ENCODE results near the gene MOCS1. TPM values are rescaled to one million over a fixed set of nuclear protein-coding genes. Genes with fewer than 3 reads are reported as not detected.

MOCS1 gene
- total and polyA plus RNA-seq, 9 of the 15 experiments (the other 6 are each of a cell fraction or from before 2014, with no cell fraction given) = 0.69 to 12.7 (median 8.7) TPM

DNA sequence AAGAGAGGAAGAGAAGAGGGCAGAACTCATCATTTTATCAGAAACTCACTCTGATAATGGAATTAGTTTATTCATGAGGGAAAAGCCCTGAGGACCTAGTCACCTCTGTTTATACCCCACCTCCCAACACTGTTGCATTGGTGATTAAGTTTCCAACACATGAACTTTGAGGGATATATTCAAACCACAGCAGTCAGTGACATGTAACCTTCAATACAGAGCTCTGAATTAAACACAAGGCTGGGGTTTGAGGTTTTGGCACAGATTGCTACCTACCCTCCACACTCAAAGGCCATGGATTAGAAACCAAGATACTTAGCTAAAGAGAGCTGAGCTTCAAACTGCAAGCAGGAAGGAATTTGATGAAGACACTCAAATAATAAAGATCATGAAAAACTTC is 48.5 kb upstream of the MOCS1 start (continued):
- TF ChIP-seq, protein P1, sequence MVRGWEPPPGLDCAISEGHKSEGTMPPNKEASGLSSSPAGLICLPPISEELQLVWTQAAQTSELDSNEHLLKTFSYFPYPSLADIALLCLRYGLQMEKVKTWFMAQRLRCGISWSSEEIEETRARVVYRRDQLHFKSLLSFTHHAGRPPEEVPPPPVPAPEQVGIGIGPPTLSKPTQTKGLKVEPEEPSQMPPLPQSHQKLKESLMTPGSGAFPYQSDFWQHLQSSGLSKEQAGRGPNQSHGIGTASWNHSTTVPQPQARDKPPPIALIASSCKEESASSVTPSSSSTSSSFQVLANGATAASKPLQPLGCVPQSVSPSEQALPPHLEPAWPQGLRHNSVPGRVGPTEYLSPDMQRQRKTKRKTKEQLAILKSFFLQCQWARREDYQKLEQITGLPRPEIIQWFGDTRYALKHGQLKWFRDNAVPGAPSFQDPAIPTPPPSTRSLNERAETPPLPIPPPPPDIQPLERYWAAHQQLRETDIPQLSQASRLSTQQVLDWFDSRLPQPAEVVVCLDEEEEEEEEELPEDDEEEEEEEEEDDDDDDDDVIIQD (CRISPR knock-in tag; IDR thresholded peaks at IDR 0.05) = no peak
- no peak for TF ChIP-seq IRF2 (CRISPR knock-in tag; IDR thresholded peaks at IDR 0.05)

DNA sequence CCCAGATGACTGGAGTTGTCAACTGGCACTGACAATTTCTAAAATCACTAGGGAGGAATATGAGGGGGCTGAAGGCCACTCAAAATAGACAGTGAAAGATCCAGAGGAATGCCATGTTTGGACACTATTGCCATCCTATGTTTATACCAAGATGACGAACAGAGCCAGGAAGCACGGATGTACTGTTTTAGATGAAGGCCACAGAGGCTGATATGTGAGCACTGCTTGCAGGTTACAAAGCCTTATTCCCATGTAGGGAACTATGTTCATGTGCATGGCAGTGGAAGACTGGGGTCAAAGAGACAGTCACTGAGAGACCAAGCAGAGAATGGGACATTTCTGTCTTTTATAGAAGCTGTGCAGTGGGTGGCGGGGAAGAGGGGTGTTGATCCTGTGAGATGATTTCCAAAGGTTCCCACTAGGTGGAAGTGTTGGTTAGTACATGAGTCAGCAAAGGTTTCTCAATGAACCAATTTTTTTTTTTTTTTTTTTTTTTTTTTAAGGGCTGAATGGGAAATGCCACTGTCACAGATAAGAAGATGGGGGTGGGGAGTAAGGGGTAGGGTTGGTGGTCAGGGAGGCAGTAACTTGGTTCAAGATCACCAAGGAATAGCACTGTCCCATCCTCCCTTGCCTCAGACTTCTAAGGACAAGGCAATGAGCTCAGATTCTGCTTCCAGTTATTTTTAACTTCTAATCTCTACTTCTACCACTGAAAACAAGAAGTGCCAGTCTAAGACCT is 46.7 kb upstream of the MOCS1 start:
- Histone ChIP-seq H3K36me3 (ENCODE audit: control insufficient read depth, insufficient read depth, low read length) (no peaks in the 10 kb centered on the region), H3K9me1 (ENCODE audit: control insufficient read depth, insufficient read depth, low read length) (no peaks in the 10 kb centered on the region), H3K4me3 (no peak overlapping the region), H3K79me2 (ENCODE audit: control insufficient read depth, insufficient read depth, low read length) (no peaks in the 10 kb centered on the region), H2AFZ (ENCODE audit: low read depth, low read length) (peak overlapping the region; percentile 28; the same call in 1 of the 2 replicates), H3K4me1 (replicated peaks in 1 of 2; ENCODE audit: control insufficient read depth in 2 of 2, insufficient read depth in 2 of 2, low read length in 2 of 2) (peaks cover 0 to 9% of the 10 kb centered on the region in 2 experiments; a peak in 2 of 5 replicates), H3K27me3 (ENCODE audit: control insufficient read depth in 2 of 2, insufficient read depth in 2 of 2, low read length in 2 of 2) (no peaks in the 10 kb centered on the region; a peak in 1 of 5 replicates), H3K4me2 (ENCODE audit: insufficient read depth, low read length) (no peak overlapping the region), H3K9ac (ENCODE audit: insufficient read depth in 1 of 2, low read depth in 2 of 2, low read length in 2 of 2) (no peak overlapping the region), H3K27ac (ENCODE audit: extremely low read depth, low read depth, low read length) (no peak overlapping the region), H3K9me3 (replicated peaks; ENCODE audit: control insufficient read depth, insufficient read depth, low read depth, low read length) (no peaks in the 10 kb centered on the region), H4K20me1 (replicated peaks; ENCODE audit: control insufficient read depth, insufficient read depth, low read length) (no peaks in the 10 kb centered on the region)
- ATAC-seq (peak; percentile 94), FAIRE-seq (peak; percentile 65), DNase-seq (ENCODE audit: extremely low read depth in 1 of 4, low spot score in 3 of 4) (peak; percentile 62 to 78 (median 66))
- in situ Hi-C loops (cut with MboI) (no loop called here), intact Hi-C loops (cut with micrococcal nuclease) (loop anchor here (1.0 to 10.0 kb wide), 3 partner anchors 327 to 864 kb away; no protein-coding TSS in a partner anchor)
- 21% methylated on average over 3 of the region's 3 CpGs for WGBS (ENCODE audit: insufficient coverage, low coverage, missing lambda C conversion rate)
- no TSS peak for BruUV-seq (replicated peaks)
- CTCF ChIA-PET (ENCODE audit: low intra/inter-chr PET ratio) = interaction anchor here (0.6 to 2.9 kb wide), 4 partner anchors 77 to 350 kb away, joined by 3 to 22 read pairs (median 4); no protein-coding TSS in a partner anchor
- POLR2A ChIA-PET = interaction anchor here (0.5 to 0.6 kb wide), 3 partner anchors 13 to 1530 kb away, joined by 3 read pairs; no protein-coding TSS in a partner anchor
- no peak for TF ChIP-seq CEBPG (CRISPR knock-in tag; IDR thresholded peaks at IDR 0.05)
- peak; percentile 12 to 60; a peak in 2 of 4 replicates for TF ChIP-seq CEBPG (tag; conservative IDR thresholded peaks at IDR 0.05 in 1 of 2, IDR thresholded peaks at IDR 0.05 in 1 of 2)
- no peak for TF ChIP-seq KDM4B (IDR thresholded peaks at IDR 0.05; ENCODE audit: borderline replicate concordance in 2 of 2, low read depth in 1 of 2)
- TF ChIP-seq TRIM24 (IDR thresholded peaks at IDR 0.05) = 0 out of 4 replicates have a peak, but pooled peaks of 1 of the 2 experiments have one; percentile 22
- TF ChIP-seq, protein P2, sequence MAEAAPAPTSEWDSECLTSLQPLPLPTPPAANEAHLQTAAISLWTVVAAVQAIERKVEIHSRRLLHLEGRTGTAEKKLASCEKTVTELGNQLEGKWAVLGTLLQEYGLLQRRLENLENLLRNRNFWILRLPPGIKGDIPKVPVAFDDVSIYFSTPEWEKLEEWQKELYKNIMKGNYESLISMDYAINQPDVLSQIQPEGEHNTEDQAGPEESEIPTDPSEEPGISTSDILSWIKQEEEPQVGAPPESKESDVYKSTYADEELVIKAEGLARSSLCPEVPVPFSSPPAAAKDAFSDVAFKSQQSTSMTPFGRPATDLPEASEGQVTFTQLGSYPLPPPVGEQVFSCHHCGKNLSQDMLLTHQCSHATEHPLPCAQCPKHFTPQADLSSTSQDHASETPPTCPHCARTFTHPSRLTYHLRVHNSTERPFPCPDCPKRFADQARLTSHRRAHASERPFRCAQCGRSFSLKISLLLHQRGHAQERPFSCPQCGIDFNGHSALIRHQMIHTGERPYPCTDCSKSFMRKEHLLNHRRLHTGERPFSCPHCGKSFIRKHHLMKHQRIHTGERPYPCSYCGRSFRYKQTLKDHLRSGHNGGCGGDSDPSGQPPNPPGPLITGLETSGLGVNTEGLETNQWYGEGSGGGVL (CRISPR knock-in tag; IDR thresholded peaks at IDR 0.05) = no peak
- no peak for TF ChIP-seq ILK (tag; IDR thresholded peaks at IDR 0.05; ENCODE audit: borderline replicate concordance, low read depth)
- TF ChIP-seq ATF7 (IDR thresholded peaks at IDR 0.05) = no peak
- TF ChIP-seq ZKSCAN8 (CRISPR knock-in tag; IDR thresholded peaks at IDR 0.05) = peak; percentile 26; the same call in 1 of the 2 replicates
- no peak for TF ChIP-seq ZNF354B (CRISPR knock-in tag; IDR thresholded peaks at IDR 0.05)
- no peak for TF ChIP-seq NR2C2 (CRISPR knock-in tag; IDR thresholded peaks at IDR 0.05)
- 0 out of 2 replicates have a peak, but pooled peaks have one; percentile 43 for TF ChIP-seq NR2C2 (tag; IDR thresholded peaks at IDR 0.05)
- TF ChIP-seq CC2D1A (IDR thresholded peaks at IDR 0.05) = peak; percentile 57; the same call in 1 of the 2 replicates
- TF ChIP-seq MEF2D (tag; conservative IDR thresholded peaks at IDR 0.05; ENCODE audit: low read depth) = peak; percentile 56; the same call in 1 of the 2 replicates
- no peak for TF ChIP-seq FOXJ3 (CRISPR knock-in tag; IDR thresholded peaks at IDR 0.05)
- peak; percentile 58; the same call in 1 of the 2 replicates for TF ChIP-seq NFE2 (IDR thresholded peaks at IDR 0.05; ENCODE audit: low read depth)
- TF ChIP-seq CCAR2 (IDR thresholded peaks at IDR 0.05; ENCODE audit: low read depth, low read length) = no peak
